Fibroblast of pulmonary artery (primary cell): Measurements from ENCODE around the gene GALNT2.

Experiments used
- DNase-seq: peaks from one replicate; pipeline ENCODE4 v3.0.0-alpha.2; 2010; ENCODE audit warnings: low read depth
- H3K4me3 ChIP-seq: replicated peaks from 2 replicates; pipeline ENCODE4 v1.5.1; 2011; ENCODE audit warnings: low read depth, mild to moderate bottlenecking, control low read depth, low read length, moderate library complexity
- TF ChIP-seq, protein P1 (sequence below): IDR thresholded peaks from 2 replicates; pipeline ENCODE4 v1.5.1; 2011; ENCODE audit warnings: mild to moderate bottlenecking, control low read depth, low read length, inconsistent platforms; ENCODE audit errors: missing control alignments

Gene GALNT2

DNA sequence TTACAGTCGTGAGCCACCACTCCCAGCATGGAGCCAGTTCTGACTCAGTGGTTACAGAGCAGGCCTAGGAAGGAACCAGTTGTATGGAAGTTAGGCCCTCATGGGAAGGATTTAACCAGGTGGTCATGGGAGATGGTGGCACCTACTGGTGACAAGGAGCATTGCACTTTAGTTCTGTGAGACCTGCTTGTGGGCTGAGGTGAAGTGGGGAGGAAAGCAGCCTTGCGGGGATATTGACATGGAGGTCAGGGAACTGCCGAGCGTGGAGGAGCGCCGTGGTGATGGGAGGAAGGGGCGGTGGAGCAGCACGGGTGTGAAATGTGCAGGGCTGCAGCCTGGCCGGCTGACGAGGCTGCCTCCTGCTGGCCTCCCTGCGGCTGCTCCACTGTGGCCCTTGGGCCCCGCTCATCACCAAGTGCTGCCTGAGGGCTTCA is 100.4 kb downstream of the GALNT2 start:
- TF ChIP-seq, protein P1, sequence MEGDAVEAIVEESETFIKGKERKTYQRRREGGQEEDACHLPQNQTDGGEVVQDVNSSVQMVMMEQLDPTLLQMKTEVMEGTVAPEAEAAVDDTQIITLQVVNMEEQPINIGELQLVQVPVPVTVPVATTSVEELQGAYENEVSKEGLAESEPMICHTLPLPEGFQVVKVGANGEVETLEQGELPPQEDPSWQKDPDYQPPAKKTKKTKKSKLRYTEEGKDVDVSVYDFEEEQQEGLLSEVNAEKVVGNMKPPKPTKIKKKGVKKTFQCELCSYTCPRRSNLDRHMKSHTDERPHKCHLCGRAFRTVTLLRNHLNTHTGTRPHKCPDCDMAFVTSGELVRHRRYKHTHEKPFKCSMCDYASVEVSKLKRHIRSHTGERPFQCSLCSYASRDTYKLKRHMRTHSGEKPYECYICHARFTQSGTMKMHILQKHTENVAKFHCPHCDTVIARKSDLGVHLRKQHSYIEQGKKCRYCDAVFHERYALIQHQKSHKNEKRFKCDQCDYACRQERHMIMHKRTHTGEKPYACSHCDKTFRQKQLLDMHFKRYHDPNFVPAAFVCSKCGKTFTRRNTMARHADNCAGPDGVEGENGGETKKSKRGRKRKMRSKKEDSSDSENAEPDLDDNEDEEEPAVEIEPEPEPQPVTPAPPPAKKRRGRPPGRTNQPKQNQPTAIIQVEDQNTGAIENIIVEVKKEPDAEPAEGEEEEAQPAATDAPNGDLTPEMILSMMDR = peak; percentile 66
- H3K4me3 ChIP-seq = no peak overlapping the region
- DNase-seq = peak; percentile 67

DNA sequence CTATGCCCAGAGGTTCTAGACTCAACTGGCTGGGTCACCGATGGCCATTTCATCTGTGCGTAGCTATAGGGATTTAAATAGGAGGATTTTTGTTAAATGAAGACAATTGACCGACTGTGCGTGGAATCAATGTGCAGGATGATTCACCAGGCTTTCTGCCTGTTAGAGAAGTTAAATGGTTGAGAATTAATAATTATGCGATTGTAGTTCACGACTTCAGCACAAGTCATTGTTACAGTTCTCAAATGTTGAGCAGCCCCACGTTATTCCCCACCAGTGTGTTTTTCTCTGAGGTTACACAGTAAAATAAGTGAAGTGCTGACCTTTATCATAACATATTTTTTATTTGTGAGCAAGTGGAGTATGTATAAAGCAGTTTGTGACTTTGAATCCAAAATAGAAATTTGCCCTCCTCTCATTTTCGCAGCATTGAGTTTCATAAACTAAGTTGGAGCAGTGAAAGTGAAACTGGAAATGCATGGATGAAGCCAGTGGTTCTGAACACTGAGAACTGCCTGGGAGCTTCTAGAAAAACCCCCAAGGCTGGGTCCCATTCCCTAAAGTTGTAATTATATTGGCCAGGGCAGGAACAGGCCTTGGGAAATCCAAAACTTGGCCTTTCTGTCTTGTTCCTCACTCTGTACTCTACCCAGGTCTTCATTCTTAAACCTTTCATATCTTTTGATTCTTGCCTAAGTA is 102.6 kb downstream of the GALNT2 start:
- no peak overlapping the region for H3K4me3 ChIP-seq
- DNase-seq = no peak
- TF ChIP-seq, protein P1 = no peak

DNA sequence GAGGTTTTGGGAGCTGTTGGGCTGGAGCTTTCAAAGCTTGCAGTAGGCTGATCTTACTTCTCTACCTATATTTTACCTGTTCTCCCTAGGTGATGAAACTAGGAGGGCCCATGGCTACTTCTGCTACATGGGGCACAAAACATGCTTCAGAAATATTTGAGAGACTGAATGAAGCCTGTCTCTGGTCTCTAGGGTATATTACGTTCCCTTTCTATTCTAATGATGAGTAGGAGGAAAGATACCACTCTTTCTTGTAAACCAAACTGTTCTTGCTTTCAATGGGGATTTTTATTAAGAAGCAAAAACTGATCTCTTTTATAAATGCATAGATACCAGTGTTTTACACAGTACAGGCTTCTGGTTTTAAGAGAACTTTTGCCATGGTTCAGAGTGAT is 103.1 kb downstream of the GALNT2 start:
- no peak overlapping the region for H3K4me3 ChIP-seq
- TF ChIP-seq, protein P1 = no peak
- DNase-seq = no peak

DNA sequence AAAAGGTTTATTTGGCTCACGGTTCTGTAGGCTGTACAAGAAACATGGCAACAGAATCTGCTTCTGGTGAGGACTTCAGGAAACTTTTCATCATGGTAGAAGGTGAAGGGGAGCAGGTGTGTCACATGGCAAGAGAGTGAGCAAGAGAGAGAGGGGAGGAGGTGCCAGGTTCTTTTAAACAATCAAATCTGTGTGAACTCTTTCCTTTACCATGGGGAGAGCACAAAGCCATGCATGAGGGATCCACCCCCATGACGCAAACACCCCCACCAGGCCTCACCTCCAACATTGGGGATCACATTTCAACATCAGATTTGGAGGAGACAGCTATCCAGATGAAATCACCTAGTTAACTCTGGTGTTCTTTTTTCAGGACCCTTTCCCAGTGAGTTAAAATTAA is 103.6 kb downstream of the GALNT2 start:
- no peak for DNase-seq
- H3K4me3 ChIP-seq = no peak overlapping the region
- TF ChIP-seq, protein P1 = no peak

DNA sequence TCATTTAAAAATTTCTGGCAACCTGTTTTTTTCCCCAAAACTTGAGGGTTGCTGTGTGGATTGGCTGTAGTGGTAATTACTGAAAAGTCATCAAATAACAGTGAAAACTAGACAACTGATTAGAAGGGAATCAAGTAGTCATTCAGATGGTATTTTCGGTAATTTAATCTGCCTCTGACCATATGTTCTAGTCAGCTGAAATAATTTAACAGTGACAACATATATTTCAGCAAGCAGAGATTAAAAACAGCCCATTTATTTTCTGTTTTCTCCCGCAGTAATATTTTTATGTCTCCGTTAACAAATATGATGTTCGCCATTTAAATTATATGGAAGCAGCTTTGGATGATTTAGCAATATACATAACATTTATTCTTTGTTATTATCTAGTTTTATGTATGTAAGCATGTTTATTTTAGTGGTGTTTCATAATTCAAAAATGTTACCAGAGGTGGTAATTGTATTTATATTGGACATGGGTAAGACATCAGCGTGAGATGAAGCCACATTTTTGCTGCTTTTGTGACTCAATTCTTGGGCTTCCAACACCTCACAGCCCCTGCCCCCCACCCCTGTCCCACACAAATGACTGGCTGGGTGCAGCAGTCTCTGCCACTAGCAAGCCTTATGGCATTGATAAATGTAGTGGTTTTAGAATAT is 104.4 kb downstream of the GALNT2 start:
- TF ChIP-seq, protein P1 = no peak
- H3K4me3 ChIP-seq = no peak overlapping the region
- DNase-seq = peak; percentile 49

DNA sequence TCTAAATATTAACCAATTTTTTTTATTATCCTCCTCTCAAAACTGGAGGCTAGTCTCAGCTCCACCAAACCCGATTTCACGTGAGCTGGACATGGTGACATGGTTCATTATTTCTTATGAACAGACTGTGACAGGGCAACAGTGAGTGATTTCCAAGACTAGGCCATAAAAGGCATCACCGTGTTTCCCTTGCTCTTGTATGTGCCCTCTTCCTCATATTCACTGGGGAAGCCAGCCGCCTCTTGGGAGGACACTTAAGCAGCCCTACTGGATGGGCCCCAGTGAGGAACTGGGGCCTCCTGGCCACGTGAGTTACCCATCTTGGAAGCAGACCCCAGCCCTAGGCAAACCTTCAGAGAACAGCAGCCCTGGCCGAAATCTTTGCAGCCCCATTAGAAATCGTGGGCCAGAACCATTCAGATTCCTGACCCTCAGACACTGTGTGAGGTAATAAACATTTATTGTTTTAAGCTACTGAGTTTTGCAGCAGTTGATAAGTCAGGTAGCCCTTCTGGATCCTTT is 105.0 kb downstream of the GALNT2 start:
- no peak overlapping the region for H3K4me3 ChIP-seq
- no peak for DNase-seq
- TF ChIP-seq, protein P1 = no peak
